ENCODE data around the gene RBP4.
A peak's percentile ranks its signal among the peaks of the same experiment; 100 is the strongest.

Gene RBP4

DNA sequence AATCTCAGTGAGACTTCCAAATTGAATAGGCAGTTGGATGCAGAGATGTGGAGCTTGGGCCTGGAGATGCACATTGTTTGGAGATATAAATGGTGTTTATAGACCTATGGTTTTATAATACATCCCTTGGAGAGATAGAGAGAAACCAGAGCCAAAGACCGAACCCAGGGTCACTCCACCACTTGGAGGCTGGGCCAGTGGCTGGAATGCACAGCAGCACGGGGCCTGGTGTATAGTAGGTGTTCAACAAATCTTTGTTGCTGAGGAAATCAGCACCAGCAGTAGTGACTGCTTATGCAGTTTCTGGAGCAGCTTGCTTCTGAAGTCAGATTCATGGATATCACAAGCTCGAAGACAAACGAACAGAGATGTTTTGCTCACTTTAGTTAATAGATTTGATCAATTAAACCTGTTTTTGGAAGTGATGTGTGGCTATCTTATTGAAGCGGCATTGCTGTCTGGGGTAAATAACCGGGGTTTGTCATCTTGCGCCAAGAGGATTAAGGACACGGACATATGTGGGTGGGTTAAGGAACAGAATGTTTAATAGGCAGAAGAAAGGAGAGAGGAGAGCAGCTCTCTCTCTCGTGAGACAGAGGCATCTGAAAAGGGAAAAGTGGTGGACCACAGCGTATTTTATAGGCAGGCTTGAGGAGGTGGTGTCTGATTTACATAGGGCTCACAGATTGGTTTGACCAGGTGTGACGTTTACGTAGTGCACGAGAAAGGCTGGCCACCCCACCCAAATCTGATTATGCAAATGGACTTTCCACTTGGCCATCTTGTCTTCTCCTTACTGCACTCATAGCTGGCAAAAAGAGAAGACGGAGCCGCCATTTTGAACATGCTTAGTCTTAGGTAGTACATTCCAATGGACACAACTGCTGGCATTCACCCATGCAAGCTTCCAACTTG lies 11.1 kb downstream of the RBP4 start:
- peak overlapping the region; percentile 74; the same call in 1 of the 2 replicates for H3K27ac ChIP-seq
- TF ChIP-seq, protein P1, sequence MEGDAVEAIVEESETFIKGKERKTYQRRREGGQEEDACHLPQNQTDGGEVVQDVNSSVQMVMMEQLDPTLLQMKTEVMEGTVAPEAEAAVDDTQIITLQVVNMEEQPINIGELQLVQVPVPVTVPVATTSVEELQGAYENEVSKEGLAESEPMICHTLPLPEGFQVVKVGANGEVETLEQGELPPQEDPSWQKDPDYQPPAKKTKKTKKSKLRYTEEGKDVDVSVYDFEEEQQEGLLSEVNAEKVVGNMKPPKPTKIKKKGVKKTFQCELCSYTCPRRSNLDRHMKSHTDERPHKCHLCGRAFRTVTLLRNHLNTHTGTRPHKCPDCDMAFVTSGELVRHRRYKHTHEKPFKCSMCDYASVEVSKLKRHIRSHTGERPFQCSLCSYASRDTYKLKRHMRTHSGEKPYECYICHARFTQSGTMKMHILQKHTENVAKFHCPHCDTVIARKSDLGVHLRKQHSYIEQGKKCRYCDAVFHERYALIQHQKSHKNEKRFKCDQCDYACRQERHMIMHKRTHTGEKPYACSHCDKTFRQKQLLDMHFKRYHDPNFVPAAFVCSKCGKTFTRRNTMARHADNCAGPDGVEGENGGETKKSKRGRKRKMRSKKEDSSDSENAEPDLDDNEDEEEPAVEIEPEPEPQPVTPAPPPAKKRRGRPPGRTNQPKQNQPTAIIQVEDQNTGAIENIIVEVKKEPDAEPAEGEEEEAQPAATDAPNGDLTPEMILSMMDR (conservative IDR thresholded peaks at IDR 0.05), result no peak

DNA sequence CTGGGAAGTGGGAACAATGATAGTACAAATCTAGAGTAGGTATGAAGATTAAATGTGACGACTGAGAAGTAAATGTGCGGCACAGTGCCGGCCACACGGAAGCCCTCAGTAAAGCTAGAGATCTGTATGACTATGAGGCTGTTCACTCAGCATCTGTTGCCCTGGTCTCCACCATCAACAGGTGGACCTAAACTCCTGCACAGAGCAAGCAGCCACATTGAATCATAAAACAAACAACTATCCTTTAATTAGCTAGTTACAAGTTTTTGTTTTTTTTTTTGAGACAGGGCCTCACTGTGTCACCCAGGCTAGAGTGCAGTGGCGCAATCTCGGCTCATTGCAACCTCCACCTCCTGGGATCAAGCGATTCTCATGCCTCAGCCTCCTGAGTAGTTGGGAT lies 16.6 kb downstream of the RBP4 start:
- TF ChIP-seq, protein P1 (conservative IDR thresholded peaks at IDR 0.05), result no peak
- no peak overlapping the region for H3K27ac ChIP-seq

DNA sequence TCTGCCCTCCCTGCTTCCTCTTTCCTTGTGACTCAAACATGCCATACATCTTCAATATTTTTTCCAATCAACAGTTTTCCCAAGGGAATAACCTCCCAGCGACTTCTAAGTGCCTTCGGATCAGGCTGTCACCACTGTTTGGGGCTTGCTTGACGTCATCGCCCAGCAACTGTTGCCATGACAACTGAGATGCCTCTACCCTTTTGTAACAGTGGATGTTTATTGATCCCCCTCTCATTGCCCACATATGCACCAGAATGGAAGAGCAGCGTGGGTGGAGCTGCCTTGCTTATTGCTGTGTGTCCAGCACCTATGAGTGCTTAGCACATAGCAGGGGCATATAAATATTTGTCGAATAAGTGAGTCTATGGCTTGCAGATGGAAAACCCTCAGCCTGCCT lies 20.2 kb downstream of the RBP4 start:
- TF ChIP-seq, protein P1 (conservative IDR thresholded peaks at IDR 0.05), result no peak
- H3K27ac ChIP-seq, result no peak overlapping the region

DNA sequence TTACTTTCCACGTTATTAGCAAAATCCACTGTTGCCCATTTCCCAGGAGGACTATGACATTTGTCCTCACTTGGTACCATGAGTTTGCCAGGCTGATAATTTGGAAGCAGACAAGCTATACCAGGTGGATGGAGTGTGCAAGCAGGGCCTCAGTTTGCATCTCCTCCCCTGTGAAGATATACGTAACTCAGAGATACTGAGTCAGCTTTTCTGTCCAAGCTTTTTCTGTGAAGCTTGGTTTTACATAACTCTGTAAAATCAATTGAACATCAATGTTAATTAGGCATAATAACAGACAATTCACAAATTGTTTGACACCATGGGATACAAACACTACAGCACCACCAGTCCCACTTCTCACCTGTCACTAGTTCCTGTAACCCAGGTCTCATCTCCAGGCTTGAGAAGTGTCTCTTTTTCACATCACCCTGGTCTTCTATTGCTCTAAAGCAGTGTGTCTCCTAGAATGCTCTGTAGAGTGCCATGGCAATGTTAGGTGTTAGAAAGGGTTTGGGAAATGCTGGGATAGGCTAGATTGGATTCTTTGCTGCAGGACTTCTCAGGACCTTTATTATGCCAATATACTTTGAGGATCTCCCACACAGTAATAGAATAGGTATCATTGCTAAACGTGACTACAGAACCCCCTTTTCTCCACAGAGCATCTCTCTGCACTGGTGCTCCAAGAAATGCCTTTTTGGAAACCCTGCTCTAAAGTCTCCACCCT lies 20.9 kb downstream of the RBP4 start:
- TF ChIP-seq, protein P1 (conservative IDR thresholded peaks at IDR 0.05), result no peak
- H3K27ac ChIP-seq, result no peak overlapping the region

DNA sequence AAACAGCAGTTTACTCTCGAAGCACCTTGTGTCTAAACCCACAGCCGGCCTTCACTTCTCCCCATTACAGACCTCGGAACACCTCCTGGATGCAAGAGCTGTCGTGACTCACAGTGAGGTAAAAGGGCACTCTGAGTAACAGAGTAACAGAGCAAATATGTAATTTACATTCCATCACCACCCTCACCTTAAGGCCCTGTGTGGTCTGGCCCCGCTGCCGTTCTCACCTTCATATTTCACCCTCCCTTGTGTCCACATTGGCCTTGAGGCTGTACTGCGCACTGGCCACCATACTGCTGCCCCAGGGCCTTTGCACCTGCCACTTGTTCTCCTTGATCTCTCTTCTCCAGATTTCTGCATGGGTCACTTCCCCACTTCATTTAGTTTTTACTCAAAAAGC lies 21.9 kb downstream of the RBP4 start:
- peak overlapping the region; percentile 89; the same call in 1 of the 2 replicates for H3K27ac ChIP-seq
- TF ChIP-seq, protein P1 (conservative IDR thresholded peaks at IDR 0.05), result no peak

DNA sequence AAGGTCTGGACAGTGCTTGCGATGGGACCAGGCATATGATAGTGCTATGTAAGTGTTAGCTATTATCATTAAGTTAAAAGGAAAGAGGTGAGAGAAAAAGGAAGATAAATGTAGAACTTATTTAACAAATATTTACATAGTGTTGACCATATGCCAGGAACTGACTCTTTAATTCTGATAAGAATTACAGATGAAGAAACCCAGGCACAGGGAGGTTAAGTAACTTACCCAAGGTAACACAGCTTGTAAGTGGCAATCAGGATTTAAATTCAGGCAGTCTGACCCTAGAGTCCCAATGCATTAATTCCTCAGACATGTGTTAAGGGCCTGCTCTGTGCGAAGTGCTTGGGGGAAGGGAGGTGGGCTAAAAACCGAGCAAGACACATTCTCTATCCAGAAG lies 23.5 kb downstream of the RBP4 start:
- TF ChIP-seq, protein P1 (conservative IDR thresholded peaks at IDR 0.05), result no peak
- H3K27ac ChIP-seq, result peak overlapping the region; percentile 89

DNA sequence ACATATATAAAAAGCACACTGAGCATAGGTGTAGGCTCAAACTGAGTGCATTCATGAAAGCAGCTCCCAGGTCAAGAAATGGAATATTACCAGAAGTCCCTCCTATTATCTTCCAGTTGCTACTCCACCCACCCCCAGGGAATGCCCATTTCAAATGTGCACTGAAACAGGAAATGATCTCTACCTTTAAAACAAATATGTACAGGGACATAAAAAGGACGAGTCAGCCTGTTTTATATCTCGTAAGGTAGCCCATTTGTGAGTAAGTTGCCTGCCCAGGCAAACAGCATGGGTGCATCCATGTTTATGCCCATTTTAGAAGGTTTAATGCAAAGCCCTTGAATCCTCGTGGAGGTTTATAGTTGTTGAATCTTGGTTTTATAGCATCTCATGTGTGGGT lies 24.1 kb downstream of the RBP4 start:
- H3K27ac ChIP-seq, result peak overlapping the region; percentile 89
- TF ChIP-seq, protein P1 (conservative IDR thresholded peaks at IDR 0.05), result no peak
